K562 (cell line): ENCODE measurements around the gene TEX38. TPM values are rescaled to one million over a fixed set of nuclear protein-coding genes. Genes with fewer than 3 reads are reported as not detected.

Source experiments
- ATAC-seq: fragments of 200-7000 bp; cut with Tn5 transposase; 3 replicates; pipeline ENCODE4 v1.9.1; 2020; ENCODE audit warnings: moderate library complexity
- BruUV-seq: library from RNA; stranded (reverse); fragments of 400-500 nt; replicated peaks from 2 replicates; lab custom pipeline; 2021; lab: Mats Ljungman, UMichigan
- CTCF ChIA-PET: fragments of 300-600 bp; formaldehyde crosslinking; extraction: SDS; loops from one replicate; lab custom pipeline; 2021; ENCODE audit warnings: low intra/inter-chr PET ratio; lab: Yijun Ruan, JAX
- POLR2A ChIA-PET: fragments of 300-600, 350-650 bp; sonication (Branson Sonifier 250); formaldehyde crosslinking; extraction: SDS; loops from one replicate; lab custom pipeline; 2021; ENCODE audit warnings: antibody characterized with exemption, inconsistent platforms; lab: Yijun Ruan, JAX
- DNase-seq, 4 experiments: peaks; one replicate each; pipeline versions ENCODE4 v3.0.0 to v3.0.0-alpha.2; 2011 to 2018; ENCODE audit warnings: low spot score in 3 of 4, mixed read lengths in 3 of 4; ENCODE audit errors: extremely low read depth in 1 of 4
- FAIRE-seq: peaks from 2 replicates; lab custom pipeline; 2011; peaks lifted over from hg19 to GRCh38; lab: Jason Lieb, UNC
- H2AFZ ChIP-seq: 2 replicates; pipeline ENCODE4 v1.6.0; 2011; ENCODE audit warnings: low read depth, low read length, control low read depth, inconsistent platforms
- H3K27ac ChIP-seq: fragments of 200-600 bp; 3 replicates; pipeline ENCODE4 v1.8.0; 2011; ENCODE audit warnings: low read depth, mild to moderate bottlenecking, control low read depth, inconsistent platforms, low read length, moderate library complexity, mixed read lengths; ENCODE audit errors: extremely low read depth
- H3K27me3 ChIP-seq, 2 experiments: fragments of 300-600 bp in 1 of 2; 2 replicates in 1 of 2; 3 replicates in 1 of 2; pipeline versions ENCODE4 v1.6.0 to v1.8.0; 2011; ENCODE audit warnings: inconsistent platforms in 2 of 2, low read length in 2 of 2, mild to moderate bottlenecking in 1 of 2, mixed read lengths in 1 of 2, moderate library complexity in 1 of 2; ENCODE audit not compliant: control insufficient read depth in 2 of 2, insufficient read depth in 2 of 2
- H3K36me3 ChIP-seq: fragments of 300-600 bp; 3 replicates; pipeline ENCODE4 v1.8.0; 2011; ENCODE audit warnings: mild to moderate bottlenecking, low read length, inconsistent platforms; ENCODE audit not compliant: control insufficient read depth, insufficient read depth
- H3K4me1 ChIP-seq, 2 experiments: fragments of 200-600 bp in 1 of 2; replicated peaks in 1 of 2; 2 replicates in 1 of 2; 3 replicates in 1 of 2; pipeline versions ENCODE4 v1.5.1 to v1.8.0; 2011; ENCODE audit warnings: inconsistent platforms in 2 of 2, low read length in 2 of 2, mild to moderate bottlenecking in 1 of 2, mixed read lengths in 1 of 2, moderate library complexity in 1 of 2; ENCODE audit not compliant: control insufficient read depth in 2 of 2, insufficient read depth in 2 of 2
- H3K4me2 ChIP-seq: 2 replicates; pipeline ENCODE4 v1.6.1; 2011; ENCODE audit warnings: low read length, control low read depth, inconsistent platforms, mixed read lengths; ENCODE audit not compliant: insufficient read depth
- H3K4me3 ChIP-seq: fragments of 200-600 bp; sonication (generic), shearing (Covaris generic); 2 replicates; pipeline ENCODE4 v1.5.1; 2016; ENCODE audit warnings: control low read depth, inconsistent platforms
- H3K79me2 ChIP-seq: fragments of 200-600 bp; 3 replicates; pipeline ENCODE4 v1.8.0; 2011; ENCODE audit warnings: low read length, inconsistent platforms; ENCODE audit not compliant: control insufficient read depth, insufficient read depth
- H3K9ac ChIP-seq, 2 experiments: 2 replicates each; pipeline versions ENCODE4 v1.6.0 to v1.6.1; 2011; ENCODE audit warnings: low read depth in 2 of 2, low read length in 2 of 2, control low read depth in 1 of 2, inconsistent platforms in 1 of 2, mild to moderate bottlenecking in 1 of 2, mixed read lengths in 1 of 2; ENCODE audit not compliant: insufficient read depth in 1 of 2
- H3K9me1 ChIP-seq: one replicate; pipeline ENCODE4 v1.6.0; 2011; ENCODE audit warnings: inconsistent platforms, mild to moderate bottlenecking, low read length, moderate library complexity; ENCODE audit not compliant: control insufficient read depth, insufficient read depth
- H3K9me3 ChIP-seq: replicated peaks from 2 replicates; pipeline ENCODE4 v1.5.1; 2011; ENCODE audit warnings: low read depth, low read length, inconsistent platforms; ENCODE audit not compliant: control insufficient read depth, insufficient read depth
- H4K20me1 ChIP-seq: replicated peaks from 2 replicates; pipeline ENCODE4 v1.6.1; 2011; ENCODE audit warnings: low read length, inconsistent platforms, mixed read lengths; ENCODE audit not compliant: control insufficient read depth, insufficient read depth
- HMG20A ChIP-seq: fragments of 450-650 bp; formaldehyde crosslinking; conservative IDR thresholded peaks from 2 replicates; pipeline ENCODE4 v1.4.0; 2020; ENCODE audit warnings: mild to moderate bottlenecking, mixed read lengths
- PRPF4 ChIP-seq: fragments of 200-400 bp; formaldehyde crosslinking; IDR thresholded peaks from one replicate; pipeline ENCODE4 v1.6.1; 2017; ENCODE audit warnings: low read length, low read depth, mild to moderate bottlenecking; ENCODE audit not compliant: insufficient read depth, poor library complexity, severe bottlenecking
- TGIF2 ChIP-seq: sonication (generic); formaldehyde crosslinking; IDR thresholded peaks from 2 replicates; pipeline ENCODE4 v1.8.1; 2022; ENCODE audit warnings: mild to moderate bottlenecking, missing genetic modification reagents, moderate library complexity
- ZNF77 ChIP-seq: fragments of 250-450 bp; sonication (Bioruptor Pico); IDR thresholded peaks from 2 replicates; pipeline ENCODE4 v1.5.0; 2020
- WGBS: fragments of 100-300 bp; shearing (Covaris generic); methylation state at CpG from one replicate; pipeline ENCODE4 v1.1.6; 2016; ENCODE audit warnings: low coverage, mixed read lengths; ENCODE audit not compliant: insufficient coverage; ENCODE audit errors: missing lambda C conversion rate; 5-methylcytosine and 5-hydroxymethylcytosine counted together
- in situ Hi-C: fragments of 300-500 bp; cut with MboI; formaldehyde crosslinking; loops from 4 replicates; pipeline ENCODE4 v1.15.0; 2018; ENCODE audit warnings: inconsistent platforms, mixed read lengths
- intact Hi-C: fragments of 100-400 bp; cut with micrococcal nuclease; formaldehyde crosslinking; loops from 2 replicates; pipeline ENCODE4 v1.14.2; 2022
- polyA plus RNA-seq, 8 experiments: library from polyadenylated mRNA; depleted of rRNA in 4 of 8; stranded (reverse) in 5 of 8; unstranded in 3 of 8; fragments of >200 nt; fragmentation: Nextera tagmentation in 2 of 8; fragmentation: Illumina TruSeq in 1 of 8; extraction: Ambion mirVana in 2 of 8; extraction: Trizol in 1 of 8; gene quantifications; 2 replicates each; pipeline versions ENCODE4 v1.2.1 to v1.2.3, GENCODE V29; 2011 to 2014; ENCODE audit warnings: inconsistent platforms in 1 of 8, missing spikeins in 1 of 8
- total RNA-seq, 7 experiments: library from RNA; depleted of rRNA in 6 of 7; stranded (reverse); fragments of >200 nt in 6 of 7; fragmentation: Illumina TruSeq in 2 of 7; extraction: Trizol in 2 of 7; gene quantifications; 2 replicates each; pipeline versions ENCODE4 v1.2.1 to v1.2.3, GENCODE V29; 2011 to 2021; ENCODE audit warnings: low replicate concordance in 1 of 7

The TEX38 gene
- total and polyA plus RNA-seq, 9 of the 15 experiments (the other 6 are each of a cell fraction or from before 2014, with no cell fraction given) = not detected

DNA sequence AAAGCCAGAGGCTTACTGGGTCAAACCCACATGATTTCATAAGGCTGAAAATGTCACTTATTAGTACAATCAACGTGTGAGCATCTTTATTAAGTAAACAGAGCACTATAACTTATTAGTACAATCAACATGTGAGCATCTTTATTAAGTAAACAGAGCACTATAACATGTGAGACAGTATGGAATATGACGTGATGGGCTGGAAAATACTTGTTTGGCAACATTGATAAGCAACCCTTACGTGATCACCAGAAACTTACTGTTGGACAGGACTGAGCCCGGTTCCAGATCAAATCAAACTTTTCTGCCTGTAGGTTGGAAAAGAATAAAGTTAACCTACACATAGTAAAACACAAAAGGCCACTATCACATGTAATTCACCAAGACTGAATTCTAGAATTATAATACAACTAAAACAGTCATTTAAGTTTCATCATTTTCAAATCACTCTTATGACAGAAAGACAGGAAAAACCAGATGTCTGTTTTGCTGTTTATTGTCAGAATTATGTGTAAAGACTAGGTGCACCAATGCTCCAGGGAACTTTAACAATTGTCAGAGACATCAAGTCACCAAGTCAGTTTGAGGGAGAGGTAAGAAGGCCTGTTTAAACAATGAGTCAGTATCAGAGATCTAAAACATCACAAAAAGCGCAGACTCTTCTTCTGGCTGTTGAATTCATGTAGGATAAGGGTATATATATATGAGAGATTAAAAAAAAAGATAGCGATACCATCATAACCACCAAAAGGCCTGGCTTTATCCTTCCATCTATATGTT is 19.1 kb upstream of the TEX38 start:
- no peak overlapping the region for H3K4me3 ChIP-seq
- BruUV-seq = no TSS peak
- H3K9me1 ChIP-seq = no peaks in the 10 kb centered on the region
- no peaks in the 10 kb centered on the region for H3K4me1 ChIP-seq
- no peak overlapping the region for H3K27ac ChIP-seq
- H3K27me3 ChIP-seq = no peaks in the 10 kb centered on the region
- ATAC-seq (no peak), FAIRE-seq (no peak), DNase-seq (no peak)
- no peaks in the 10 kb centered on the region for H4K20me1 ChIP-seq
- CTCF ChIA-PET = no interaction called here
- intact Hi-C loops = no loop called here
- H2AFZ ChIP-seq = no peak overlapping the region
- H3K4me2 ChIP-seq = no peak overlapping the region
- H3K36me3 ChIP-seq = peaks cover 24% of the 10 kb centered on the region
- in situ Hi-C loops = no loop called here
- H3K9me3 ChIP-seq = no peaks in the 10 kb centered on the region
- H3K9ac ChIP-seq = no peak overlapping the region
- WGBS = 52% methylated on average over 6 of the region's 6 CpGs
- POLR2A ChIA-PET = interaction anchor here (0.6 to 0.8 kb wide), 2 partner anchors 21 to 32 kb away, joined by 3 read pairs; no protein-coding TSS in a partner anchor
- no peaks in the 10 kb centered on the region for H3K79me2 ChIP-seq
- no peak for TF ChIP-seq HMG20A (CRISPR knock-in tag)
- TF ChIP-seq, all 486 proteins: peak for 0

- no peak for DNase-seq
- FAIRE-seq = no peak
- in situ Hi-C loops (no loop called here), intact Hi-C loops (no loop called here)
- WGBS = 78% methylated on average over 2 of the region's 2 CpGs
- H3K4me2 ChIP-seq = no peak overlapping the region
- H3K27me3 ChIP-seq = no peaks in the 10 kb centered on the region
- no peaks in the 10 kb centered on the region for H3K79me2 ChIP-seq
- ChIA-PET POLR2A (interaction anchor here (0.6 to 1.5 kb wide), 4 partner anchors 16 to 33 kb away, joined by 3 to 4 read pairs (median 3); no protein-coding TSS in a partner anchor), CTCF (no interaction called here)
- no peak overlapping the region for H3K27ac ChIP-seq
- no peak; the same call in 2 of the 3 replicates for ATAC-seq
- BruUV-seq = no TSS peak
- H3K9me3 ChIP-seq = no peaks in the 10 kb centered on the region
- H3K4me3 ChIP-seq = no peak overlapping the region
- no peak overlapping the region for H2AFZ ChIP-seq
- H3K4me1 ChIP-seq = no peaks in the 10 kb centered on the region
- no peaks in the 10 kb centered on the region for H3K9me1 ChIP-seq
- peaks cover 33% of the 10 kb centered on the region for H3K36me3 ChIP-seq
- H3K9ac ChIP-seq = peak overlapping the region in 1 of 2 experiments; percentile 6; a peak in 1 of 4 replicates
- no peaks in the 10 kb centered on the region for H4K20me1 ChIP-seq
- TF ChIP-seq ZNF77 (CRISPR knock-in tag) (no peak), TGIF2 (CRISPR knock-in tag) (no peak), PRPF4 (no peak)
- TF ChIP-seq, all 486 proteins: peak for 0
Observed at GRCh38 chr1:46653405-46653958, 18.2 kb upstream of the TEX38 start.
